ENCODE data around the gene LRRC10B. TPM values are rescaled to one million over a fixed set of nuclear protein-coding genes. Genes with fewer than 3 reads are reported as not detected.

Gene LRRC10B
- total and polyA plus RNA-seq, 2 of the 8 experiments (the other 6 are each of a cell fraction or from before 2014, with no cell fraction given) = 0.47 to 0.71 TPM

DNA sequence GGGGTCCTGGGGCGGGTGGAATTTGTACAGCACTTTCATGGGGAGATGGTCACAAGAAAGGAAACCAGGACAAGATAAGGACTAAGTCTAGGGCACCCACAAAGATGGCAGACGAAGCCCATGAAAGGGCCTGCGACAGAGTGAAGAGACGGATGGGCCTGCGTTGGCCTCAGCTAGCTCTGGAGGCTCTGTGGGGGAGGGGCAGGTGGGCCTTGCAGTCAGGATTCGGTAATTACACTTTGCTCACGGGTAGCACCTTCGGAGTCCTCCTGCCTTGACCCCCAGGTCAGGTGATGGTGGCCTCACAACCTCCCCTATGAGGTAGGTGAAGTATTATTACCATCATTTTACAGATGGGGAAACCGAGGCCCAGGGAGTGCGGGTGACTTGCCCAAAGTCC is 7.1 kb downstream of the LRRC10B start:
- Histone ChIP-seq H3K23ac (ENCODE audit: insufficient read length) (no peak overlapping the region), H3K18ac (ENCODE audit: extremely low read depth, low read length) (no peak overlapping the region), H3K4me1 (replicated peaks in 1 of 4; ENCODE audit: control insufficient read depth in 3 of 4, insufficient read depth in 4 of 4, low read length in 3 of 4) (peaks cover 0 to 41% (median 27%) of the 10 kb centered on the region in 4 experiments; a peak in 6 of 7 replicates), H2AK5ac (ENCODE audit: low read depth, low read length) (no peak overlapping the region), H2AFZ (ENCODE audit: low read length) (no peak overlapping the region), H3K14ac (ENCODE audit: insufficient read length) (no peak overlapping the region), H3K56ac (replicated peaks; ENCODE audit: insufficient read length, low read depth, low read length) (no peak overlapping the region), H3K4me3 (ENCODE audit: extremely low read depth in 1 of 4, insufficient read depth in 2 of 4, low read depth in 3 of 4, low read length in 4 of 4) (no peak overlapping the region), H4K20me1 (replicated peaks in 1 of 2; ENCODE audit: control insufficient read depth in 1 of 2, insufficient read depth in 2 of 2, low read length in 2 of 2) (peaks cover 0 to 2% of the 10 kb centered on the region in 2 experiments), H3K9ac (replicated peaks in 1 of 4; ENCODE audit: extremely low read depth in 1 of 4, low read depth in 3 of 4, low read length in 3 of 4) (no peak overlapping the region), H3K9me3 (ENCODE audit: insufficient read depth in 2 of 2, low read depth in 1 of 2, low read length in 1 of 2) (no peaks in the 10 kb centered on the region), H3K4ac (replicated peaks; ENCODE audit: insufficient read length, low read depth, low read length) (peak overlapping the region; percentile 69), H2BK20ac (ENCODE audit: low read length) (no peak overlapping the region), H4K5ac (ENCODE audit: insufficient read length, low read depth, low read length) (no peak overlapping the region), H2BK120ac (replicated peaks; ENCODE audit: low read depth, low read length) (no peak overlapping the region), H2BK5ac (ENCODE audit: low read depth, low read length) (peak overlapping the region; percentile 44; the same call in 1 of the 2 replicates), H3K79me2 (ENCODE audit: control insufficient read depth in 1 of 2, insufficient read depth in 2 of 2, low read length in 2 of 2) (no peaks in the 10 kb centered on the region), H3K4me2 (ENCODE audit: insufficient read depth in 1 of 2, low read depth in 2 of 2, low read length in 2 of 2) (no peak overlapping the region; a peak in 1 of 4 replicates), H2BK15ac (ENCODE audit: low read length) (no peak overlapping the region; the same call in 1 of the 2 replicates), H4K8ac (ENCODE audit: extremely low read depth, insufficient read depth, low read length) (no peak overlapping the region), H3K27me3 (replicated peaks in 1 of 4; ENCODE audit: control insufficient read depth in 3 of 4, extremely low read depth in 1 of 4, insufficient read depth in 3 of 4, low read length in 3 of 4) (peaks cover 0 to 6% (median 4%) of the 10 kb centered on the region in 4 experiments; a peak in 5 of 7 replicates), H3K23me2 (ENCODE audit: low read depth, low read length) (no peaks in the 10 kb centered on the region), H3K27ac (ENCODE audit: low read depth, low read length) (no peak overlapping the region), H3K36me3 (ENCODE audit: control insufficient read depth in 2 of 4, insufficient read depth in 4 of 4, low read length in 3 of 4) (no peaks in the 10 kb centered on the region), H2BK12ac (ENCODE audit: low read depth, low read length) (no peak overlapping the region), H3K79me1 (ENCODE audit: low read depth, low read length) (no peaks in the 10 kb centered on the region), H4K91ac (replicated peaks; ENCODE audit: insufficient read length, low read length) (peak overlapping the region; percentile 17)
- DNase-seq (ENCODE audit: low read depth in 1 of 2, low spot score in 2 of 2) = no peak
- WGBS, 2 experiments (ENCODE audit: extremely low coverage in 1 of 2, insufficient coverage in 1 of 2, insufficient read length in 1 of 2, insufficient replicate concordance in 2 of 2, low coverage in 1 of 2, low lambda C conversion rate in 2 of 2, missing lambda C conversion rate in 1 of 2) = 86% methylated on average over 7 of the region's 10 CpGs; no CpG with 5 or more reads in 1 of the 2 experiments
- CTCF ChIA-PET (ENCODE audit: partially characterized antibody) = interaction anchor here (0.6 to 40.4 kb wide), 19 partner anchors 9 to 228 kb away, joined by 3 to 2106 read pairs (median 30); partner anchors contain the start of gene LRRC10B
- POLR2A ChIA-PET (ENCODE audit: partially characterized antibody) = interaction anchor here (0.8 to 2.6 kb wide), 2 partner anchors 34 to 68 kb away, joined by 3 to 12 read pairs; a partner anchor contains a TSS
- TF ChIP-seq KDM1A (IDR thresholded peaks at IDR 0.05; ENCODE audit: borderline replicate concordance, low read length) = no peak
- TF ChIP-seq RAD21 (IDR thresholded peaks at IDR 0.05 in 1 of 2, conservative IDR thresholded peaks at IDR 0.05 in 1 of 2; ENCODE audit: low read depth in 2 of 2, low read length in 2 of 2) = 0 out of 4 replicates have a peak, but pooled peaks of 1 of the 2 experiments have one; percentile 1
- TF ChIP-seq RXRA (IDR thresholded peaks at IDR 0.05; ENCODE audit: insufficient read depth, low read depth, low read length) = no peak
- no peak for FAIRE-seq
